Mesenchymal stem cell (in vitro differentiated cells and primary cell): ENCODE measurements around the gene LUC7L2.
"Not testable (repeated sequence)": the region's sequence is repeated elsewhere in the genome, so short reads cannot be mapped to it uniquely, and the experiment has no call there.

ENCODE experiments used
- DNase-seq: peaks from one replicate; pipeline ENCODE4 v3.0.0-alpha.2; 2013
- H2AFZ ChIP-seq: one replicate; pipeline ENCODE4 v1.6.1; 2013; ENCODE audit warnings: low read depth, mild to moderate bottlenecking, control low read depth, inconsistent platforms, low read length, moderate library complexity
- H2AK5ac ChIP-seq: 2 replicates; pipeline ENCODE4 v1.6.1; 2013; ENCODE audit warnings: low read length, moderate library complexity, mild to moderate bottlenecking, inconsistent platforms; ENCODE audit not compliant: severe bottlenecking
- H2BK120ac ChIP-seq: one replicate; pipeline ENCODE4 v1.6.1; 2013; ENCODE audit warnings: low read depth, mild to moderate bottlenecking, inconsistent platforms, low read length, moderate library complexity
- H2BK12ac ChIP-seq, 2 experiments: one replicate each; pipeline ENCODE4 v1.6.1; 2013; ENCODE audit warnings: inconsistent platforms in 2 of 2, low read length in 2 of 2, mild to moderate bottlenecking in 2 of 2, moderate library complexity in 2 of 2, control low read depth in 1 of 2
- H2BK15ac ChIP-seq: one replicate; pipeline ENCODE4 v1.6.1; 2013; ENCODE audit warnings: mild to moderate bottlenecking, low read depth, inconsistent platforms; ENCODE audit not compliant: poor library complexity, severe bottlenecking
- H2BK5ac ChIP-seq: 2 replicates; pipeline ENCODE4 v1.6.1; 2013; ENCODE audit warnings: low read depth, mild to moderate bottlenecking, low read length, control low read depth, inconsistent platforms; ENCODE audit not compliant: poor library complexity, severe bottlenecking
- H3K14ac ChIP-seq, 2 experiments: one replicate each; pipeline ENCODE4 v1.6.1; 2013; ENCODE audit warnings: inconsistent platforms in 2 of 2, low read length in 2 of 2, control low read depth in 1 of 2, mild to moderate bottlenecking in 1 of 2, moderate library complexity in 1 of 2
- H3K18ac ChIP-seq, 2 experiments: one replicate each; pipeline ENCODE4 v1.6.1; 2013; ENCODE audit warnings: inconsistent platforms in 2 of 2, low read length in 2 of 2, control low read depth in 1 of 2, low read depth in 1 of 2, mild to moderate bottlenecking in 1 of 2
- H3K23ac ChIP-seq, 2 experiments: one replicate each; pipeline ENCODE4 v1.6.1; 2013; ENCODE audit warnings: inconsistent platforms in 2 of 2, low read length in 2 of 2, mild to moderate bottlenecking in 2 of 2, moderate library complexity in 2 of 2, control low read depth in 1 of 2
- H3K27ac ChIP-seq: 2 replicates; pipeline ENCODE4 v1.5.1; 2013; ENCODE audit warnings: mild to moderate bottlenecking, moderate library complexity, low read length, control low read depth, inconsistent platforms; ENCODE audit not compliant: poor library complexity, severe bottlenecking
- H3K27me3 ChIP-seq, 2 experiments: 2 replicates each; pipeline versions ENCODE4 v1.6.1 to v1.7.0; 2013; ENCODE audit warnings: low read length in 2 of 2, mild to moderate bottlenecking in 2 of 2, moderate library complexity in 2 of 2, control low read depth in 1 of 2, inconsistent platforms in 1 of 2; ENCODE audit not compliant: control insufficient read depth in 1 of 2, insufficient read depth in 1 of 2
- H3K36me3 ChIP-seq, 2 experiments: 2 replicates each; pipeline versions ENCODE4 v1.6.1 to v1.7.0; 2013; ENCODE audit warnings: low read length in 2 of 2, control low read depth in 1 of 2, inconsistent platforms in 1 of 2, low read depth in 1 of 2, mild to moderate bottlenecking in 1 of 2; ENCODE audit not compliant: insufficient read depth in 2 of 2, control insufficient read depth in 1 of 2
- H3K4ac ChIP-seq, 2 experiments: one replicate each; pipeline ENCODE4 v1.6.1; 2013; ENCODE audit warnings: inconsistent platforms in 2 of 2, low read length in 2 of 2, mild to moderate bottlenecking in 2 of 2, moderate library complexity in 2 of 2, control low read depth in 1 of 2, low read depth in 1 of 2
- H3K4me1 ChIP-seq: 2 replicates; pipeline ENCODE4 v1.6.1; 2013; ENCODE audit warnings: low read depth, low read length, control low read depth; ENCODE audit not compliant: control insufficient read depth, insufficient read depth
- H3K4me2 ChIP-seq: 2 replicates; pipeline ENCODE4 v1.6.1; 2013; ENCODE audit warnings: low read length, mild to moderate bottlenecking, inconsistent platforms; ENCODE audit not compliant: poor library complexity, severe bottlenecking
- H3K4me3 ChIP-seq, 2 experiments: 2 replicates each; pipeline versions ENCODE4 v1.5.1 to v1.7.0; 2013; ENCODE audit warnings: low read length in 2 of 2, mild to moderate bottlenecking in 2 of 2, control low read depth in 1 of 2, low read depth in 1 of 2; ENCODE audit not compliant: insufficient read depth in 1 of 2
- H3K79me1 ChIP-seq: replicated peaks from 2 replicates; pipeline ENCODE4 v1.6.1; 2013; ENCODE audit warnings: mild to moderate bottlenecking, control low read depth, low read length, inconsistent platforms; ENCODE audit not compliant: poor library complexity, severe bottlenecking
- H3K9ac ChIP-seq: 2 replicates; pipeline ENCODE4 v1.7.0; 2013; ENCODE audit warnings: mild to moderate bottlenecking, low read length, moderate library complexity
- H3K9me3 ChIP-seq: 2 replicates; pipeline ENCODE4 v1.7.0; 2013; ENCODE audit warnings: mild to moderate bottlenecking, low read length; ENCODE audit not compliant: control insufficient read depth
- H4K8ac ChIP-seq: one replicate; pipeline ENCODE4 v1.6.1; 2013; ENCODE audit warnings: inconsistent platforms, mild to moderate bottlenecking, low read length, moderate library complexity
- H4K91ac ChIP-seq: one replicate; pipeline ENCODE4 v1.6.1; 2013; ENCODE audit warnings: mild to moderate bottlenecking, low read length, inconsistent platforms
- WGBS: methylation state at CpG from one replicate; pipeline ENCODE4 v1.1.7; 2013; ENCODE audit warnings: mixed read lengths; 5-methylcytosine and 5-hydroxymethylcytosine counted together

Gene LUC7L2

DNA sequence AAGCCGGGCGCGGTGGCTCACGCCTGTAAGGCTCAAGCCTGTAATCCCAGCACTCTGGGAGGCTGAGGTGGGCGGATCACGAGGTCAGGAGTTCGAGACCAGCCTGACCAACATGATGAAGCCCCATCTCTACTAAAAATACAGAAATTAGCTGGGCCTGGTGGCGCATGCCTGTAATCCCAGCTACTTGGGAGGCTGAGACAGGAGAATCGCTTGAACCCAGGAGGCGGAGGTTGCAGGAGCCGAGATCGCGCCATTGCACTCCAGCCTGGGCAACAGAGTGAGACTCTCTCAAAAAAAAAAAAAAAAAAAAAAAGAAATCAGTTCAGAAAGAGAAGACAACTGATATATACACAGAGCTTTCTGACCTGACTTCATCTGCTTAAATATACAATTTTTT is 26.3 kb upstream of the LUC7L2 start:
- H2AFZ ChIP-seq, H2BK5ac ChIP-seq, H3K9ac ChIP-seq, H3K4me1 ChIP-seq, H3K27ac ChIP-seq, H3K36me3 ChIP-seq, H3K23ac ChIP-seq, H3K4ac ChIP-seq, H3K9me3 ChIP-seq, H2BK12ac ChIP-seq, H3K27me3 ChIP-seq, H3K14ac ChIP-seq, DNase-seq, H4K91ac ChIP-seq, H3K79me1 ChIP-seq, H3K18ac ChIP-seq, H3K4me2 ChIP-seq, H3K4me3 ChIP-seq, H2BK15ac ChIP-seq, H4K8ac ChIP-seq, H2BK120ac ChIP-seq, H2AK5ac ChIP-seq: not testable (repeated sequence)
- 96% methylated on average over 4 of the region's 13 CpGs for WGBS

DNA sequence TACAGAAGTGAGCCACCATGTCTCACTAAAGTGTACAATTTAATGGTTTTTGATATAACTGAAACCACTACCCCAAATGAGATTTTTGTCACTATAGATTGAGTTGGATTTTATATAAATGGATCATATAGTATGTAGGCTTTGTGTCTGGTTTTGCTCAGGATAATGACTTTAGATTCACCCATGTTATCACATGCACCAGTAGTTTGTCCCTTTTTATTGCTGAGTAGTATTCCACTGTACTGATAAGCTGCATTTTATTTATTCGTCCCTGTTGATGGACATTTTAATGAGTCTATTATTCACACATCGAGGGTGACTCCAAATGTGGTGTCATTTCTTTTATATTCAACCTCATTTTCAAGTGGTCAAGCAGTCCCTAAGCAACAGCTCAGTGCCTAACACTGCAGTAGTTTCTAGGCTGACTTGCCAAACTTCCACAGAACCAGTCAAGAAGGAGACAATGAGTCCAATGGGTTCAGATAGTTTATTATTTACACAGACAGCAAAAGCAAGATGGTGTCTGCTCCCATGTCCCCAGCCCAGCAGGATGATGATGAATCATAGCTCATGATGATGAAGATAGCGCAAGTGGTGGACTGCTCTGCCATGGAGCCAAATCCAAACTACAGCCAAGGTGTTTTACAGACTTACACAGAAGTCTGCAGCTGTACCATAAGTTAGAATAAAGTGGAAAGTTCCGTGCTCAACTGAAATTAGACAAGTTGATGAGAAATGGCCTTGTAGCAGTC is 25.1 kb upstream of the LUC7L2 start:
- H3K4ac ChIP-seq = no peak overlapping the region
- H3K14ac ChIP-seq = no peak overlapping the region
- no peak for DNase-seq
- H3K9ac ChIP-seq = no peak overlapping the region
- H3K18ac ChIP-seq = no peak overlapping the region
- no peak overlapping the region for H3K4me2 ChIP-seq
- H4K8ac ChIP-seq = no peak overlapping the region
- no peak overlapping the region for H3K4me3 ChIP-seq
- no peak overlapping the region for H4K91ac ChIP-seq
- no peak overlapping the region for H2AFZ ChIP-seq
- H2BK15ac ChIP-seq = no peak overlapping the region
- no peak overlapping the region for H2BK5ac ChIP-seq
- no peaks in the 10 kb centered on the region for H3K36me3 ChIP-seq
- no peaks in the 10 kb centered on the region for H3K27me3 ChIP-seq
- no peaks in the 10 kb centered on the region for H3K79me1 ChIP-seq
- no peak overlapping the region for H3K23ac ChIP-seq
- no peak overlapping the region for H2BK12ac ChIP-seq
- no peaks in the 10 kb centered on the region for H3K4me1 ChIP-seq
- H2BK120ac ChIP-seq = no peak overlapping the region
- no peaks in the 10 kb centered on the region for H3K9me3 ChIP-seq
- WGBS = 83% methylated on average over 4 of the region's 4 CpGs
- no peak overlapping the region for H2AK5ac ChIP-seq
- H3K27ac ChIP-seq = no peak overlapping the region

DNA sequence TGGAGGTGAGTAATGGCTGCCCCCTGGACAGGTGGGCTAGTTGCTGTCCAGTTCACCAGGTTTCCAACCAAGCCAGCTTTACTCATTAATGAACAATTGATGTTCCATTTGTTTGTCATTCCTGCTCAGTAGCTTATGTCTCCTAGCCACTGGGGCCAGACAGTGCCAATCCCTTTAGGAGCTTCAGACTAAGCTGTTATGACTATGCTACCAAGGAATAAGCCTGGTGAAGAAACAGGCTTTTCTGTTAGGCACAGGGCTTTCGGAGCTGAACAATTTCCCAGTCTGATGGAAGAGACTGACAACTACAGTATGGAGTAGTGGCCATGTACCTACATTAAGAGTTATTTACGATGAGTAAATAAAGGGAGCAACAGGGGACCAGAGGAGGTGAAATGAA is 20.7 kb upstream of the LUC7L2 start:
- Histone ChIP-seq H2BK12ac (no peak overlapping the region), H3K4me3 (peak overlapping the region in 1 of 2 experiments; percentile 97), H3K27ac (no peak overlapping the region), H3K18ac (no peak overlapping the region), H3K14ac (no peak overlapping the region), H3K9ac (no peak overlapping the region), H2BK120ac (no peak overlapping the region), H3K4me1 (peaks cover 4% of the 10 kb centered on the region), H3K9me3 (no peaks in the 10 kb centered on the region), H2AK5ac (peak overlapping the region; percentile 69), H2AFZ (no peak overlapping the region), H3K4me2 (no peak overlapping the region), H3K36me3 (peaks cover 0 to under 1% of the 10 kb centered on the region in 2 experiments), H3K27me3 (no peaks in the 10 kb centered on the region), H3K4ac (no peak overlapping the region), H3K23ac (no peak overlapping the region), H4K8ac (no peak overlapping the region), H4K91ac (no peak overlapping the region), H2BK5ac (no peak overlapping the region), H3K79me1 (peaks cover 13% of the 10 kb centered on the region), H2BK15ac (no peak overlapping the region)
- WGBS = over 99% methylated on average over 2 of the region's 2 CpGs
- no peak for DNase-seq

DNA sequence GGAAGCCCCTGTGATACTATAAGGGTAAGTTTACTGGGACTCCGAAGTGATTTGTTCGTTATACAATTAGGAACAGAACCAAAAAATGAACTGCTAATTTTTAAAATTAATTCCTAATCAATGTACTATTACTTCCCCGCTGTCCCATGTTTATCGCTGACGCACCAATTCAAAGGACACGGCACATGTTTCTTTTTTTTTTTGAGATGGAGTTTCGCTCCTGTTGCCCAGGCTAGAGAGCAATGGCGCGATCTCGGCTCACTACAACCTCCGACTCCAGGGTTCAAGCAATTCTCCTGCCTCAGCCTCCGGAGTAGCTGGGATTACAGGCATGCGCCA is 20.0 kb upstream of the LUC7L2 start:
- no peak overlapping the region for H3K14ac ChIP-seq
- peak overlapping the region; percentile 85 for H4K8ac ChIP-seq
- H3K9ac ChIP-seq = peak overlapping the region; percentile 100
- 88% methylated on average over 12 of the region's 13 CpGs for WGBS
- H3K36me3 ChIP-seq = peaks cover 0 to 3% of the 10 kb centered on the region in 2 experiments
- H3K4me1 ChIP-seq = peaks cover 4% of the 10 kb centered on the region
- H3K18ac ChIP-seq = peak overlapping the region in 1 of 2 experiments; percentile 26
- no peak for DNase-seq
- H2BK15ac ChIP-seq = no peak overlapping the region
- no peaks in the 10 kb centered on the region for H3K27me3 ChIP-seq
- H3K9me3 ChIP-seq = no peaks in the 10 kb centered on the region
- H2BK12ac ChIP-seq = no peak overlapping the region
- peak overlapping the region; percentile 73 for H2AFZ ChIP-seq
- H3K4me3 ChIP-seq = peak overlapping the region; percentile 53 to 97
- H3K27ac ChIP-seq = peak overlapping the region; percentile 98
- H2BK120ac ChIP-seq = no peak overlapping the region
- H3K4ac ChIP-seq = no peak overlapping the region
- peak overlapping the region; percentile 7 for H4K91ac ChIP-seq
- peaks cover 13% of the 10 kb centered on the region for H3K79me1 ChIP-seq
- H2AK5ac ChIP-seq = no peak overlapping the region
- H3K23ac ChIP-seq = no peak overlapping the region
- no peak overlapping the region for H2BK5ac ChIP-seq
- H3K4me2 ChIP-seq = peak overlapping the region; percentile 36
